ENCODE measurements around the gene EFCAB14. TPM values are rescaled to one million over a fixed set of nuclear protein-coding genes. Genes with fewer than 3 reads are reported as not detected.

The EFCAB14 gene
- total RNA-seq, 1 donor from 2014 or later, result 55.3 TPM

DNA sequence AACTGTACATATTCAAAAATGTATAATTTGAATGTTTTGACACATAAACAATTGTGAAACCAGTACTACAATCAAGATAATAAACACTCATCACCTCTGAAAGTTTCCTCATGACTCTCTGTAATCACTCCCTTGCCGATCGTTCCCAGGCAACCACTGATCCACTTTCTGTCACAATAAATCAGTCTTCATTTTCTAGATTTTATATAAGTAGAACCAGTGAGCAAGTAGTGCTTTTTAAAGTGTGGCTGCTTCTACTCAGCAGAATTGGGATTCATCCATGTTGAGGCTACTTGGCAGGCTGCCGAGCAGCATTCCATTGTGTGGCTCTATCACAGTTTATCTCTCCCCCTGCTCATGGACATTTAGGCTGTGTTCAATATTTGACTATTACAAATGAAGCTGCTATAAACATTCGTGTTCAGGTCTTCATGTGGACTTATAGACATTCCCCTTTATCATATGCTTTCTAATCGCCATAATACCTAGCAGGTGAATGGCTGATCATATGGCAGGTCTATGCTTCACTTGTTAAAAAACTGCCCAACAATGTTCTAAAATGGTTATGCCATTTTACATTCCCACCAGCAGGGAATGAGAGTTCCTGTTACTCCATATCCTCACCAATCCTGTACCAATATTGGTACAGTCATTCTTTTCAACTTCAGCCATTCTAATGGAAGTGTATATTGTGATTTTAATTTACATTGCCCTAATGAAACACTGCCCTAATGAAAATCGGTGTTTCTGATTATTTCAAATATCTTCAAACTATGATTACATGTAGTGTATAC, 26.7 kb downstream of the EFCAB14 start:
- intact Hi-C loops (cut with micrococcal nuclease), result no loop called here
- no peak for ATAC-seq
- peak; percentile 62 for DNase-seq

DNA sequence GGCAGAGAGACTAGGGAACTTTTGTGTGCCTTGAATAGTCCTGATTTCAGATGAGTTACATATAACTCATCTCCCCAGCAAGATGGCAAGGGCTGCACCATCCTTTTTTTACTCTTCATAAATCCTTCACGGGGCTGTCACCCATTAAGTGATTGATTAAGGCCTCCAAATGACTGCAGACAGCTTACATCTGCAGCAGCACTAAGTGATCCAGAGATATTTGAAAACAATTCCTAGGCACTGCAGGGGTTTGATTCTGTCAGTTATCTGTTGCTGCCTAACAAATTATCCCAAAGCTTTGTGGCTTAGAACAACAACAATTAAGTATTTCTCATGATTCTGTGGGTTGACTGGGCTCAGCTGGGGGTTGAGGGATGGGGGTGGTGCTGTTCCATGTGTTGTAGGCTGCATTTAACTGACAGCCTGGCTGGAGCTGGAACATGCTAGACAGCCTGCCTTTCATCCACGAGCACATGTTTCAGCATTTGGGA, 27.9 kb downstream of the EFCAB14 start:
- DNase-seq (no peak), ATAC-seq (no peak)
- intact Hi-C loops (cut with micrococcal nuclease), result no loop called here

DNA sequence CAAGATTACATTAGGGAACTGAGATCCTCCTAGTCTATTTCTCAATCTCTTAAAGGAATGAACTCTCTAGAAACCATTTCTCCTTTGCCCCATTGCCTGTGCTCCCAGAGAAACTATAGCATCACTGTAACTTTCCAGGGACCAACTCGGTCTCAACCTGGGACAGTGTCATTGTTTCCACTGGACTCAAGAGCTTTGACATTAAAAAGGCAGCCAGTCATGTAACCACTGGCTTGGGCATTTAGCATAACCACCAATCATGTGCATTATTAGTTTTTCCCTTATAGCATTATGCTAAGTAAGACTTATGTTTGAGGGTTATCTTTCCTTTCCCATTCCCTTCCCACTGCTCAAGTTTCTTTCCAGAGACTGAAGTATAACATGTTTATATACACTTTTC, 29.0 kb downstream of the EFCAB14 start:
- intact Hi-C loops (cut with micrococcal nuclease), result no loop called here
- ATAC-seq, result no peak

DNA sequence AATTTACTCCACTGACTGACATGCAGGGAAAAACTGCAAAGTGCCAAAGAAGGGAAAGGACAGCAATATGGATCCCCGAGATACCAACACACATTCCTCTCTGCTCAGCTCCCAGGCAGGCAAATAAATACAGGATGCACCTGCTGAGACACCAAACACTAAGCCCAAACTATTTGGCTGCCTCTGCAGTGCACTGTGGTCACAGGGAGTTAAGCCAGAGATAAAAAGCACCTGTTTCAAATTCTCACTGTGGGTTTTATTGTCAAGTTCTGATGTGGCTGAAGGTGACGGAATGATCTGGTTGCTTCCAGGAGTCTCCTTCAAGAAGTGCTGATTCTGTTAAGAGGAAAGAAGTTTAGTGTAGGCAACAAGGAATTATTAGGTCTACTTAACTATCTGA, 29.6 kb downstream of the EFCAB14 start:
- ATAC-seq (no peak), DNase-seq (no peak)
- intact Hi-C loops (cut with micrococcal nuclease), result no loop called here

More for the DNA sequence above, 29.0 kb downstream of the EFCAB14 start:
- DNase-seq, result no peak

DNA sequence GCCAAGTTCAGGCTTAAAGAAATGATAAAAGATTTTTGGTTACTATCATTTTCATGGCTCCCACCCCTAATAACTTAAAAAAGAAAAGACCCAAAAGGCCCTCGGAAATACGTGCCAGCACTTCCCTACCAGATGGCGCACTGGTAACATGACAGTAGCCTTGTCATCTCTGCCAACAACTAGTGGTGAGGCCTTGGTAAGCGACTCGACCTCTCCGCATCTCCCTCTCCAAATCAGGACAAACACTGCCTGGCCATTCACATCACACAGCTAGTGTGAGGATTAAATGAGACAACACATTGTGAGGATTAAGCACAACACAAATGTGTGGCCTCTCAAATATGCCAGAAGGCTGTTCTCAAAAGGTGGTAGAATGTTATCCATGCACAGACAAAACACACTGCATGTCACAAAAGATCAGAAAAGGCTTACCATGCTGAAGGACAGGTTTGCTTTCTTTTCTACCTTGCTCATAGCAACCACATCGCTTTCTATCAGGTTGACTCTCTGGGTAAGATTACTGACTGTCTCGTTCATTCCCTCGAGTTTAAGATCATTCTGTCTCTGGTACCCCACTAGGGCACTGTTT, 30.9 kb downstream of the EFCAB14 start:
- intact Hi-C loops (cut with micrococcal nuclease), result no loop called here
- ATAC-seq (no peak), DNase-seq (no peak)

DNA sequence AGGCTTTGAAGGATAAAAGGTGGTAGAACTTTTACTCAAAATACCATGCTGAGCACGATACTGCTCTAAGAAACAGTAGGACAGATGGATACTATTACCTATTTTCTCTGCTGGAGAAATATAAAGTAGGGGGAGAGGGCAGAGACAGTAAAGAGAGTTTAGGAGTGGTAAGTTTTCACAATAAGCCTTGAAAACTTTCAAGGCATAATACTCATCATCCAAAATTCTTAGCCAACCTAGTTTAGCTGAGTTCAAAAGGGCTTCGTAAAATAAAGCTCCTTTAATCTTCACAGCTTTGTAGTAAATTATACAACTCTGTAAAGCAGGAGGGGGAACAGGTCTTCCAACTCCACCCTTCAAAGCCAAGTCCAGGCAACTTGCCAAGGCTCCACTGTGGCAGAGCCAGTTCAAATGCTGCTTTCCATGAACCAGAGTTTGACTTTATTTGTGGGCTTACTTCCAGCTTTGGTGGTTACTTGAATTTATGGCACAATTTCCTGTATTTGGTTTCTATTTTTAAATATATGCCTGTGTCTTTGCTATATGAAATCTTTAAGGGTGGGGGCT, 31.7 kb downstream of the EFCAB14 start:
- intact Hi-C loops (cut with micrococcal nuclease), result no loop called here
- DNase-seq (peak; percentile 75), ATAC-seq (peak; percentile 85)

GRCh38 chr1:46686255-46686654, 32.7 kb downstream of the EFCAB14 start:
- no peak for DNase-seq
- no peak for ATAC-seq
- intact Hi-C loops (cut with micrococcal nuclease), result no loop called here

DNA sequence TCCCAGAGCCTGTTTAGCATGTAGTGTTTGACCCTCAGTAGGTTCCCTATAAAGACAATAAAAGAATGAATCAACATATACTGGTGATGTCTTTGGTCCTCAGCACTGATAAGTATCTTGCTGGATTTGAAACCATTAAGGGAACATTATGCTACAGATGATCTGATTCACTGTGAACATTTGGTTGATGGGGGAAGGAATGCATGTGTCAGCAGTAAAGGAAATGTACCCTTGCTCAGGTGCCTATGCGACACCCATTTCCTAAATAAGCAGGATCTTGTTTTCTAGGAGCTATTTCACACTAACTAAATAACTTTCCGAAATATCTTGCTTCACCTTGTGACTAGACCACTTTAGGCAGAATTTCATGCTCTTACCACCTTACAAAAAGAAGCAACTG, 34.2 kb downstream of the EFCAB14 start:
- DNase-seq (no peak), ATAC-seq (no peak)
- intact Hi-C loops (cut with micrococcal nuclease), result no loop called here

DNA sequence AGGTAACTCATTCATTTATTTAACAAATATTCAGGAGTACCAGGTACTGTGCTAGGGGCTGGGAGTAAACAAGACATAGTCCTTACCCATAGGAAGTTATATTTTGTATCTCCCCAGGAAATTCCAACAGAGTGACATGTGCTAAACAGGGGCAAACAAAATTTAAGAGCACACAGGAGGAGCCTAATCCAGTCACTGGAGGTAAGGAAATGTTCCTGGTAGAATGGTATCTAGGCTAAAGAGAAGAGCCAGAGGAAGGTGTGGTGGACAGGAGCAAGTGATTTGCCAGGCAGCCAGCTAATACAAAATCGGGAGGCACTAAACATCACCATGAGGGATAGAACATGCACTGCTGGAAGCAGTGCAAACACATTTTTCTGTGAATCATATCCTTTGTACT, 36.9 kb downstream of the EFCAB14 start:
- DNase-seq (no peak), ATAC-seq (no peak)
- intact Hi-C loops (cut with micrococcal nuclease), result no loop called here

GRCh38 chr1:46681333-46682034, 37.4 kb downstream of the EFCAB14 start:
- intact Hi-C loops (cut with micrococcal nuclease), result no loop called here
- ATAC-seq, result no peak

DNA sequence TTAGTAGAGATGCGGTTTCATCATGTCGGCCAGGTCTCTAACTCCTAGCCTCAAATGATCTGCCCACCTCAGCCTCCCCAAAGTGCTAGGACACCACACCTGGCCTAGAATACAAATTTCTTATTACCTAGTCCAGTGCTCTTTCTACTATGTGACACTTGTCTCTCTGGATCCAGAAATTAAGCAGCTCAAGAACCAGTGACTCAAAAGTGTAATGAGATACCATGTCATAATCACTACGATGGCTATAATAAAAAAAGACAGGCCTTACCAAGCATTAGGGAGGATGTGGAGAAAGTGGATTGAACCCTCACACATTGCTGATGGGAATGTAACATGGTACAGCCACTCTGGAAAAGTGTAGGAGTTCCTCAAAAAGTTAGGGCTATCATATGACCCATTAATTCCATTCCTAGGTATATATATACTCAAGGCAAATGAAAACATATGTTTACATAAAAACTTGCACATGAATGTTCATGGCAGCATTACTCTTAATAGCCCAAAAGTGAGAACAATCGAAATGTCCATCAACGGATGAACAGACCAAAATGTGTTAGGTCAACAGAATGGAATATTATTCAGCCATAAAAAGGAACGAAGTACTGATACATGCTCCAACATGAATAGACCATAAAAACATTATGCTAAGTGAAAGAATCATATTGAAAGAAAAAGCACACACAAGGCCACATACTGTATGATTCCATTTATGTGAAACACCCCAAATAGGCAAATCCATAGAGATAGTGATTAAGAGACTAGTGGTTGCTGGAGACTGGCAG, 38.9 kb downstream of the EFCAB14 start:
- intact Hi-C loops (cut with micrococcal nuclease), result no loop called here
- DNase-seq (no peak), ATAC-seq (no peak)

More at GRCh38 chr1:46681333-46682034, 37.4 kb downstream of the EFCAB14 start:
- DNase-seq, result no peak

DNA sequence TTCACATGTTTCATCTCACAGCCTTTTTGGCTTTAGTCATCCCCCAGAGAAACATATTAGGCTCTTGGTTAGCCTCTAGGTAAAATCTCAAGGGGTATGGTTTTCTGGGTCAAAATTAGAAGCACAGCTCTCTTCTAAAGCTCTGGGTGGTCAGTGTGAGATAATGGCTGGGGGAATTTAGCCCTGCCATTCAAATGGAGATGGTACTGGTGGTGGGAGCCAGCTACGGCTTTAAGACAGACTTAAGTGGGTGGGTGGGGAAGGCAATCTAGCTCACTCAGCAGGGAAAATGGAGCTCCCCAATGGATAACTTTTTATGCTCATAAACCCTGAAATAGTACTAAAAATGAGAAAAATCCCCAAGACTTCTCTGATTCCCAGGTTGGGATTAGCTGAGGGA, 41.6 kb downstream of the EFCAB14 start:
- no peak for ATAC-seq
- DNase-seq, result no peak
- intact Hi-C loops (cut with micrococcal nuclease), result no loop called here

- ATAC-seq (no peak), DNase-seq (no peak)
- intact Hi-C loops (cut with micrococcal nuclease), result no loop called here
Measured at GRCh38 chr1:46676531-46676930, 42.4 kb downstream of the EFCAB14 start.

- intact Hi-C loops (cut with micrococcal nuclease), result no loop called here
- DNase-seq (no peak), ATAC-seq (no peak)
Measured at GRCh38 chr1:46675549-46676314, 43.2 kb downstream of the EFCAB14 start.

DNA sequence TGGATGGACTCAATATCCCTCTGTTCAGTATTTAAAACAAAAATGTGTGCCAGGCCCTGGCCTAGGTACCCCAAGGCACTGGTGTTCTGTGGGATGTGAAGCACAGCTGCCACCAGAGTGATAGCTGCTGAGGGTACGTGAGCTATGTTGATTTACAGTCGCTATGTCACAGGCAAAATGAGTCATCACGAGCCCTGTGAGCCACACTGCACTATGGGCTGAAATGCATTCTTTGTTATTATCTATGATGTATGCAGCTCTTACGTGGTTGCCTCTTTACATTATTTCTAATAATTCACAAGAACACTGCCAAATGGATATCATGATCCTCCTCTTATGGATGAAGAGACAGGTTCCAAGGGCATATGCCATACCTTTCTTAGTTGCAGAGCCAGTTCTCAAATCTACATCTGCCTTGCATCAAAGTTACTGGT, 45.1 kb downstream of the EFCAB14 start:
- DNase-seq, result no peak
- ATAC-seq, result no peak
- intact Hi-C loops (cut with micrococcal nuclease), result no loop called here

GRCh38 chr1:46672696-46673095, 46.2 kb downstream of the EFCAB14 start:
- DNase-seq (no peak), ATAC-seq (no peak)
- intact Hi-C loops (cut with micrococcal nuclease), result no loop called here

DNA sequence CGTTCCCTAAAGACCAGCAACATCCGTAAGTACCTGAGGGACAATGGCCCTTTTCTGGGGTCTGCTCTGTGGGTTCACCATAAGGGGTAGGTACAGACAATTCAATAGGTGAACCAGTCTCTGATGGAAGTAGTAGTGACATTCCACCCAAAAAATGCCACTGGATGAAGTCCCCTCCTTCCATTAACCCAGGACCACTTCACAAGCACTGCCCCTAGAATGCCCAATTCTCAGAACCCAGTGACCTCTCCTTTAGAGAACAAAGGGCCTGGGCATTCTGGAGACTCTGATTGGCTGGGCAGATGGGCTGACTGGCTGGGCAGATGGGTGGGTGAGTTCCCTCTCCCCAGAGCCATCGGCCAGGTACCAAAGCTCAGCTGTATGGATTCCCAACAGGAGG, 47.4 kb downstream of the EFCAB14 start, which contains the start of gene TEX38:
Gene TEX38 (plus strand): TSS at position 301 of the 400 bp plus-strand sequence. CDS start 81 bp downstream, at position 382.
- intact Hi-C loops (cut with micrococcal nuclease), result no loop called here
- no peak for ATAC-seq
- no peak for DNase-seq

- DNase-seq (no peak), ATAC-seq (no peak)
- intact Hi-C loops (cut with micrococcal nuclease), result no loop called here
Measured at GRCh38 chr1:46670134-46670533, 48.8 kb downstream of the EFCAB14 start.

Data from left ventricle myocardium superior (tissue), 1 donor.